ENCODE data around the gene CREB3L1. TPM values are rescaled to one million over a fixed set of nuclear protein-coding genes. Genes with fewer than 3 reads are reported as not detected.

CREB3L1 gene
- total and polyA plus RNA-seq, 2 of the 13 experiments (the other 11 are each of a cell fraction or from before 2014, with no cell fraction given) = not detected

DNA sequence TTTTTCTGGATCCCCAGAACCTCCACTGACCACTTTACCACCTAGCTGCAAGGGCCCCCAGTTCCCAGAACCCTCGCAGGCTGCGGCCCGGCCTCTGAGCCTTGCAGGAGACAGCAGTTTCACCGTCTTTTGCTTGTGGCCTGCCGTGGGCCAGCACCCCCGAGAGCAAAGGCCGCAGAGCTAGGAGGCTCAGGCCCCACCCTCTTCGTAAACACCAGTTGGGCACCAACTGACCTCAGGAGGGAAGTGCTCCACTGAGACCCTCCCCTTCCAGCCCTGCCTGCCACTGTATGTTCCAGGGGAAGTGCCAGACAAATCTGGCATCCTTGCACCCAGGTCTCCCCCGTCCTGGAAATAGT, 23.4 kb upstream of the CREB3L1 start (continued):
- no peak for TF ChIP-seq ZNF720 (CRISPR knock-in tag; IDR thresholded peaks at IDR 0.05)
- TF ChIP-seq MIER2 (CRISPR knock-in tag; IDR thresholded peaks at IDR 0.05) = no peak
- TF ChIP-seq ZNF605 (CRISPR knock-in tag; IDR thresholded peaks at IDR 0.05) = no peak
- TF ChIP-seq ZNF24 (IDR thresholded peaks at IDR 0.05) = no peak
- no peak for TF ChIP-seq ATF4 (CRISPR knock-in tag; IDR thresholded peaks at IDR 0.05)
- no peak for TF ChIP-seq ATF3 (CRISPR knock-in tag; IDR thresholded peaks at IDR 0.05)
- no peak for TF ChIP-seq PREB (CRISPR knock-in tag; IDR thresholded peaks at IDR 0.05)
- TF ChIP-seq ERF (CRISPR knock-in tag; IDR thresholded peaks at IDR 0.05) = 0 out of 2 replicates have a peak, but pooled peaks have one; percentile 37
- TF ChIP-seq KDM1A (CRISPR knock-in tag; IDR thresholded peaks at IDR 0.05) = no peak
- no peak for TF ChIP-seq SMYD3 (CRISPR knock-in tag; IDR thresholded peaks at IDR 0.05)
- no peak for TF ChIP-seq ZNF543 (CRISPR knock-in tag; IDR thresholded peaks at IDR 0.05)
- TF ChIP-seq ZNF225 (CRISPR knock-in tag; IDR thresholded peaks at IDR 0.05) = peak; percentile 67; the same call in 1 of the 2 replicates
- TF ChIP-seq ZNF563 (CRISPR knock-in tag; IDR thresholded peaks at IDR 0.05) = no peak
- TF ChIP-seq RXRA (CRISPR knock-in tag; IDR thresholded peaks at IDR 0.05) = peak; percentile 42; the same call in 1 of the 2 replicates
- TF ChIP-seq RORA (CRISPR knock-in tag; IDR thresholded peaks at IDR 0.05) = no peak
- TF ChIP-seq RBAK (CRISPR knock-in tag; IDR thresholded peaks at IDR 0.05) = no peak
- no peak for TF ChIP-seq ZNF260 (CRISPR knock-in tag; IDR thresholded peaks at IDR 0.05; ENCODE audit: borderline replicate concordance, low read depth)
- TF ChIP-seq ZNF44 (CRISPR knock-in tag; IDR thresholded peaks at IDR 0.05) = no peak
- TF ChIP-seq ZNF776 (CRISPR knock-in tag; IDR thresholded peaks at IDR 0.05) = no peak
- TF ChIP-seq ARNT (IDR thresholded peaks at IDR 0.05) = no peak
- TF ChIP-seq BHLHE40 (IDR thresholded peaks at IDR 0.05; ENCODE audit: low read length) = no peak
- no peak for TF ChIP-seq ZBTB39 (CRISPR knock-in tag; IDR thresholded peaks at IDR 0.05)
- no peak for TF ChIP-seq ZBTB20 (CRISPR knock-in tag; IDR thresholded peaks at IDR 0.05; ENCODE audit: borderline replicate concordance, low read depth)
- no peak for TF ChIP-seq SIX4 (CRISPR knock-in tag; IDR thresholded peaks at IDR 0.05)
- TF ChIP-seq NONO (IDR thresholded peaks at IDR 0.05) = no peak
- peak; percentile 26; the same call in 1 of the 2 replicates for TF ChIP-seq NONO (CRISPR knock-in tag; conservative IDR thresholded peaks at IDR 0.05)
- TF ChIP-seq MAF1 (CRISPR knock-in tag; IDR thresholded peaks at IDR 0.05; ENCODE audit: borderline replicate concordance) = no peak
- TF ChIP-seq ZNF792 (CRISPR knock-in tag; IDR thresholded peaks at IDR 0.05) = no peak
